ENCODE results near the gene ZNF483.
"Not testable (repeated sequence)": the region's sequence is repeated elsewhere in the genome, so short reads cannot be mapped to it uniquely, and the experiment has no call there.

ZNF483 gene

DNA sequence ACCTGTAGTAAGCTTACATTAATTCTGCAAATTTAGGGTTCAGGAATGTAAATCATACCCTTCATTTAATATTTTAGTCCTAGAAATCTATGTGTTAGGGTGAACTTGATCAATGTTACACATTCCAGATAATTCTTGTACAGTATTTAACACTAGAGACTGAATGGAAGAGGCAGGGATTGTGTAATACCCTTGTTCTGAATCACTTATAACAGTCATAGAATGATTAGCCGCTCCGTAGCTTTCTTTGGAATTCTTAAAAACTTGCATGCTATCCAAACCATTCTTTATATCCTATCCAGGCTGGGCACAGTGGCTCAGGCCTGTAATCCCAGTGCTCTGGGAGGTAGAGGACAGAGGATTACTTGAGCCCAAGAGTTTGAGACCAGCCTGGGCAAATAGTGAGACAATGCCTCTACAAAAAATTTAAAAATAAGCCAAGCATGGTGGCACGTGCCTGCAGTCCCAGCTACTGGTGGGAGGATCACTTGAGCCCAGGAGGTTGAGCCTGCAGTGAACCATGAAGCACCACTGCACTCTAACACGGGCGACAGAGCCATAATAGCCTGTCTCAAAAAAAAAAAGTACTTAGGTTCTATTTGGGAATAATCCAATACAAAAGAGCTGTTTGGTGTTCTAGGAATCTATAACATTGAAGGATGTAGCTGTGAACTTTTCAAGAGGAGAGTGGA is 8.3 kb downstream of the ZNF483 start:
- in situ Hi-C loops (cut with MboI; ENCODE audit: low pct_unique_long_range_greater_than_20kb, low sequenced_read_pairs, unreplicated experiment): no loop called here
- no peak for TF ChIP-seq CTCF (IDR thresholded peaks at IDR 0.05; ENCODE audit: extremely low read depth, insufficient read depth, missing control alignments)
- DNase-seq (ENCODE audit: low spot score): no peak

DNA sequence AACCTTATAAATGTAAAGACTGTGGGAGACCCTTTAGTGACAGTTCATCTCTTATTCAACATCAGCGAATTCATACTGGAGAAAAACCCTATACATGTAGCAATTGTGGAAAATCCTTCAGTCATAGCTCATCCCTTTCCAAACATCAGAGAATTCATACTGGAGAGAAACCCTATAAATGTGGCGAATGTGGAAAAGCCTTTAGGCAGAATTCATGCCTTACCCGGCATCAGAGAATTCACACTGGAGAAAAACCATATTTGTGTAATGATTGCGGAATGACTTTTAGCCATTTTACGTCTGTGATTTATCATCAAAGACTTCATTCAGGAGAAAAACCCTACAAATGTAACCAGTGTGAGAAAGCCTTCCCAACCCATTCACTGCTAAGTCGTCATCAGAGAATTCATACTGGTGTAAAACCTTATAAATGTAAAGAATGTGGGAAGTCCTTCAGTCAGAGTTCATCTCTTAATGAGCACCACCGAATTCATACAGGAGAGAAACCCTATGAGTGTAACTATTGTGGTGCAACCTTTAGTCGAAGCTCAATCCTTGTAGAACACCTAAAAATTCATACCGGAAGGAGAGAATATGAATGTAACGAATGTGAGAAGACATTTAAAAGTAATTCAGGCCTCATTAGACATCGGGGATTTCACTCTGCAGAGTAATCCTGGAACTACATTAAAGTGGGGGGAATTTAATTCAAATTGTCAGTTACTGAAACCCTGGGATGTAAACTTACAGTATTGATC is 17.7 kb downstream of the ZNF483 start:
- no peak for DNase-seq (ENCODE audit: low spot score)
- in situ Hi-C loops (cut with MboI; ENCODE audit: low pct_unique_long_range_greater_than_20kb, low sequenced_read_pairs, unreplicated experiment): no loop called here
- no peak for TF ChIP-seq CTCF (IDR thresholded peaks at IDR 0.05; ENCODE audit: extremely low read depth, insufficient read depth, missing control alignments)

GRCh38 chr9:111548623-111549022 is 23.6 kb downstream of the ZNF483 start:
- in situ Hi-C loops (cut with MboI; ENCODE audit: low pct_unique_long_range_greater_than_20kb, low sequenced_read_pairs, unreplicated experiment): no loop called here
- DNase-seq (ENCODE audit: low spot score): no peak
- TF ChIP-seq CTCF (IDR thresholded peaks at IDR 0.05; ENCODE audit: extremely low read depth, insufficient read depth, missing control alignments): no peak

DNA sequence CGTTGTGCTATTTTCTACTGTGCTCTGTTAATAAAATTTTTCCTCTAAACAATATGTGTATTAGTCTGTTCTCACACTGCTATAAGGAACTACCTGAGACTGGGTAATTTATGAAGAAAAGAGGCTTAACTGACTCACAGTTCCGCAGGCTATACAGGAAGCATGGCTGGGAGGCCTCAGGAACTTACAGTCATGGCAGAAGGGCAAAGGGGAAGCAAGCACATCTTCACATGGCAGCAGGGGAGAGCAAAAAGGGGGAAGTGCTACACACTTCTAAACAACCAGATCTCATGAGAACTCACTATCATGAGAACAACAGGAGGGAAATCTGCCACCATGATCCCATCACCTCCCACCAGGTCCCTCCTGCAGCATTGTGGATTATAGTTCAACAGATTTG is 30.4 kb downstream of the ZNF483 start:
- DNase-seq (ENCODE audit: low spot score); in situ Hi-C loops (cut with MboI; ENCODE audit: low pct_unique_long_range_greater_than_20kb, low sequenced_read_pairs, unreplicated experiment): not testable (repeated sequence)

DNA sequence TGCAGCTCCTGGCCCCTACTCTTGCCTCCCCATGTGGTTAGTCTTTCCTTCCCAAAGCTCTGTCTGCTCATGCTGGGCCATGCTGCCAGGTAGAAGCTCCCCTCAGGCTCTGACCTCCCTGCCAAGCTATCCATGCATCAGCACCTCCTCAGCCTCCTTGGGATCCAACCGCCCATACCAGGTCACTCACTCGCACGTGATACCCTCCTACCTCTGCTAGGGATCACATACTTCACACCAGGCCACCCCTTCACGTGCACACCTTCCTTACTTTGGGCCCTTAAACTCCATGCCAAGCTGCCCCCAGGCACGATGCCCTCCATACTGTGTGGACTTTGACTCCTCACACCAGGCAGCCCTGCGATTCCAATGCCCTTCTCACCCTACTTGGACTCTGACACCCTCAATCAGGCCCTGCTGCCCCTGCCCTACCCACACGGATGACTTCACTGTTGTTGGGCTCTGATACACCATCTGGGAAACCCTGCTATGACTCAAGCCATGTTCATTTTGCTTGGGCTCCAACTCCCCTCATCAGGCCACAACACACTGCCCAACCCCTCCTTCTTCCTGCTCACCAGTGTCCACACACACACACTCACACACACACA is 34.1 kb downstream of the ZNF483 start:
- DNase-seq (ENCODE audit: low spot score): no peak
- in situ Hi-C loops (cut with MboI; ENCODE audit: low pct_unique_long_range_greater_than_20kb, low sequenced_read_pairs, unreplicated experiment): no loop called here
- no peak for TF ChIP-seq CTCF (IDR thresholded peaks at IDR 0.05; ENCODE audit: extremely low read depth, insufficient read depth, missing control alignments)

- no peak for DNase-seq (ENCODE audit: low spot score)
- in situ Hi-C loops (cut with MboI; ENCODE audit: low pct_unique_long_range_greater_than_20kb, low sequenced_read_pairs, unreplicated experiment): no loop called here
- no peak for TF ChIP-seq CTCF (IDR thresholded peaks at IDR 0.05; ENCODE audit: extremely low read depth, insufficient read depth, missing control alignments)
Measured at GRCh38 chr9:111561165-111561719, 36.3 kb downstream of the ZNF483 start.

DNA sequence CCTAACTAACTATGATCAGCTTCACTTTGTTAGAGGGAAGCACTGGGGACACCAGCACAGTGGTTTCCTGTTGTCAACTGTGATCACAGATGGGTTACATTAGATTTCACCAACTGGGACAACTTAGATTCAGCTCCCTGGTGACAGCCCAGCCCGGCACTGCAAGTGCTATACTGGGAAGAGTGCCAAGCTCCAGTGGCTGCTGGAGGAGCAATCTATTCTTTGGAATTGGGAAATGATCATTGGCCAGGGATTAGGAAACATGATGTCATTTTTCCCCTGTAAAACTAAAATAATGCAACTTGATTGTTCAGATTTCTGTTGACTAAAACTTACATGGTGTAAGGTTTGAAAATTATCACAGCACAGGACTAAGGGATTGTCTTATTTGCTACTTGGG is 41.3 kb downstream of the ZNF483 start:
- TF ChIP-seq CTCF (IDR thresholded peaks at IDR 0.05; ENCODE audit: extremely low read depth, insufficient read depth, missing control alignments): no peak
- in situ Hi-C loops (cut with MboI; ENCODE audit: low pct_unique_long_range_greater_than_20kb, low sequenced_read_pairs, unreplicated experiment): no loop called here
- DNase-seq (ENCODE audit: low spot score): no peak

- in situ Hi-C loops (cut with MboI; ENCODE audit: low pct_unique_long_range_greater_than_20kb, low sequenced_read_pairs, unreplicated experiment); DNase-seq (ENCODE audit: low spot score): not testable (repeated sequence)
Measured at GRCh38 chr9:111568127-111568526, 43.1 kb downstream of the ZNF483 start.

Measured in GM13977 (cell line).